T-helper 2 cell (primary cell): Measurements from ENCODE around the gene CLASP1.
"Not testable (repeated sequence)": the region's sequence is repeated elsewhere in the genome, so short reads cannot be mapped to it uniquely, and the experiment has no call there.

ENCODE experiments used
- DNase-seq, 5 experiments: peaks; one replicate each; pipeline versions ENCODE4 v3.0.0 to v3.0.0-alpha.2; 2012 to 2022

The CLASP1 gene

GRCh38 chr2:121471532-121472469 lies 177.5 kb downstream of the CLASP1 start:
- no peak for DNase-seq

- DNase-seq = no peak
Observed at GRCh38 chr2:121470917-121471316, 178.3 kb downstream of the CLASP1 start.

GRCh38 chr2:121469356-121469755 lies 179.9 kb downstream of the CLASP1 start:
- no peak for DNase-seq

DNA sequence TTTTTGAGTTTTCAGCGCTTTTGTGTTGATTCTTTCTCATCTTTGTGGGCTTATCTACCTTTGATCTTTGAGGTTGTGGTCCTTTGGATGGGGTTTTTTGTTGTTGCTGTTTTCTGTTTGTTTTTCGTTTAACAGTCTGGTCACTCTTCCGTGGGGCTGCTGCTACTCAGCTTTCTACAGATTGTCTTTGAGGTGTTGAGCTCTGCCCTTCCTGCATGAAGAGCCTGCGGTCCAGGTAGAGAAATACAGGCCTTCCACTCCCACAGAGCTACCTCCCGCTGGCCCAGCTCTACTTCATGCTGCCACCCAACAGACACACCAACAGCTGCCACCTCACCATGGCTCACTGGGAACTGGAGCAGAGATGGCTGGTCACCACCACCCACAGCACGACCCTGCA lies 180.3 kb downstream of the CLASP1 start:
- DNase-seq = peak in 1 of 5 experiments; percentile 2

DNA sequence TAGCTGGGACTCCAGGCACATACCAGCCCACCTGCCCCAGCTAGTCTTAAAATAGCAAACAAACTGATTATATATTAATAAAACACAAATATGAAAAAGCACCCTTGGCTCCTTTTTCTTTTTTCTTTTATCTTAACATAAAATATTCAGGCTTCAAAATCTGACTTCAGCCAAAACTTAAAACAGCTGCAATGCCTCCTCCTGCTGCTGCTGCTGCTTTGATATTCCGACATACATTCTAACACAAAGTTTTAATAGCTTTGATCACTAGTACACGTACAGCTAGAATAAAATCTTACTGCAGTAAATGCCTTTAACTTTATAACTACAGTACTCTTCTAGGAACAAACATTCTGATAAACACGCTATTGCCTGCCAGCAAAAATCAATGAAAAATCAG lies 190.0 kb downstream of the CLASP1 start:
- no peak for DNase-seq

DNA sequence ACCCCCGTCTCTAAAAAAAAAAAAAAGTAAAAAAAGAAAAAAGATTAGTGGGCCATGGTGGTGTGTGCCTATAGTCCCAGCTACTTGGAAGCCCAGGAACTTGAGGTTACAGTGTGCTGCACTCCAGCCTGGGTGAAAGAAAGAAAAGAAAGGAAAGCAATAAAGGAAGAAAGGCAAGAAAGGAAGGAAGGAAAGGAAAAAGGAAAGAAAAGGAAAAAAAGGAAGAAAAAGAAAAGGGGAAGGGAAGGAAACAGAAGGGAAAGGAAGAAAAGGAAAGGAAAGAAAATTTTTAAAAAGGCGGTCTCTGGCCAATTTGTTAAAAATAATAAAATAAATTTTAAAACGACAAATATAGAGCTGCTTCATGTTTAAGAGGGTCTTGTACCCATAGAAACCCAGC lies 192.9 kb downstream of the CLASP1 start:
- no peak for DNase-seq

DNA sequence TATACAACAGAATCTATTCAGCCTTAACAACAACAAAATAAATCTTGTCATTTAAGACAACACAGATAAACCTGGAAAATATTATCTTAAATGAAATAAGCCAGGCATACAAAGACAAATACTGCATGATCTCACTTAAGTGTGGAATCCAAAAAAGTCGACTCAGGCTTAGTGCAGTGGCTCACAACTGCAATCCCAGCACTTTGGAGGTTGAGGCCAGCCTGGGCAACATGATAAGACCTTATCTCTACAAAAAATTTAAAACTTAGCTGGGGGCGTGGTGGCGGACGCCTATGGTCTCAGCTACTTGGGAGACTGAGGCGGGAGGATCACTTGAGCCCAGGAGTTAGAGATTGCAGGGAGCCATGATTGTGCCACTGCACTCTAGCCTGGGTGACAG lies 193.8 kb downstream of the CLASP1 start:
- DNase-seq = no peak

DNA sequence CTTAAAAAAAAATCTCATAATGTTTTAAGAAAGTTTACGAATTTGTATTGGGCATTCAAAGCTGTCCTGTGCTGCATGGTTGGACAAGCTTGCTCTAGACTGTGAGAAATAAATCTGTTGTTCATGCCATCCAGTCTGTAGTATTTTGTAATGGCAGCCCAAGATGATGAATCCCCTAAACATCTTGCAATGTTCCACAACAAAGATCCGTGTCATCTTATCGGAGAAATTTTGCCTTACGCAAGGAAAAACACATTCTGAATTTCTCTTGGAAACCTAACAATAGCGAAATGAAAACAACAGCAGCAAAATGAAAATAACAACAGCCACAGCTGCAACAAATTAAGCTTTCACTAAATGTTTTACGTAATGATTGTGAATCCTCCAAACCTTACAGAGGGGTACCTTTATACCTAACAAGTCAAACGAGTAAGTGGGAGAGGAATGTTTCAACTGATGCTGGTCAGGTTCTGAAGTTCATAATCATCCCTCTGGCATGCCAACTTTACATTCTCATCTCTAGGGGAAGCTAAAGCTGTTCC lies 194.6 kb downstream of the CLASP1 start:
- DNase-seq = no peak

DNA sequence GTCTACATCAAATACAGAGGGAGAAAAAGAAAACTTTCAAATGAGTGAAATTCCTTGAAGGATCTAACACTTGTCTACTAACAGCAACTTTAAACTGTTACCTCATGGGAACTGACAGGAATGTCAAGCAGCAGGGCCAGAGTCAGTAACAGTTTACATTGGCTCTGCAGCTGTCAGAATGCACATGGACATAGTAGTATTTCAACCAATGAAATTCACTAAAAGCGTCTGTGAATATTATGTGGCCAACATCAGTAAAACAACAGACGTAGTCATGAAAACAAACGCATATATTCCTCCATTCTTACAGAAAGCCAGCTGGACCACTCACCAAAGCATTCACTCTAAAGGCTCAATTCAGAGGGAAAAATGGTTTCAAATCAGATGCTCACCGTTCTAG lies 197.9 kb downstream of the CLASP1 start:
- DNase-seq = no peak

- no peak for DNase-seq
Observed at GRCh38 chr2:121450301-121450700, 199.0 kb downstream of the CLASP1 start.

GRCh38 chr2:121446647-121447241 lies 202.5 kb downstream of the CLASP1 start:
- no peak for DNase-seq

DNA sequence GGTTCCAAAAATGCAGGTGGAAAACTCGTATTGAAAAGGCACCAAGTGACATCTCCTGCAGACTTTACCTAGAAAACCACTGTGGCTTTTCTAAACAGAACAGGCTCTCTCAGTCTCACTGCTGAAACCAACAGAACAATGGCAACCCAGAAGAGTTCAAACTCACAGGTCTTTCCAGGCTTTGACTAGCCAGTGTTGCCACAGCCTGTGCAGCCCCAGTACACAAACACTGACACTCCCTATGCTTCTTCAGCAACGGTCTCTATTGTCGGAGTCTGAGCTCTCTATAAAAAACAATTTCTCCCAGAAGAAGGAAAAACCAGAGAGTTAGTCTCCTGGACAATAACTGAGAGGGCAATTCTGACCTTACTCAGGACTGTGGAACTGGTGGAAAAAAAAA lies 206.4 kb downstream of the CLASP1 start:
- no peak for DNase-seq

DNA sequence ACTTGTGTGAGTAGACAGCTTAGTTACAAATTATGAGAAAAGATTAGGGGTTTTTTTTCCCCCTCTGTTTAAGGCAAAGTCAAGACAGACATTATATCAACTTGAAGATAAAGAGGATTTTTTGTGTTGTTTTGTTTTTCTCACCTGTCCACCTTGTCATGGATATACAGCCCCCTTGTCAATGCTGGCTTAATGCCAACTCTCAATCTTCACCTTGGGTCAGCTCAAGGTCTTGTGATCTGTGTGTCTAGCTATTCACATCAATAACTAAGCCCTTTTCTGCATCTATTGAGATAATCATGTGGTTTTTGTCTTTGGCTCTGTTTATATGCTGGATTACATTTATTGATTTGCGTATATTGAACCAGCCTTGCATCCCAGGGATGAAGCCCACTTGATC lies 211.0 kb downstream of the CLASP1 start:
- DNase-seq = not testable (repeated sequence)

- DNase-seq = no peak
Observed at GRCh38 chr2:121436918-121437317, 212.3 kb downstream of the CLASP1 start.

GRCh38 chr2:121435790-121436189 lies 213.5 kb downstream of the CLASP1 start:
- no peak for DNase-seq

DNA sequence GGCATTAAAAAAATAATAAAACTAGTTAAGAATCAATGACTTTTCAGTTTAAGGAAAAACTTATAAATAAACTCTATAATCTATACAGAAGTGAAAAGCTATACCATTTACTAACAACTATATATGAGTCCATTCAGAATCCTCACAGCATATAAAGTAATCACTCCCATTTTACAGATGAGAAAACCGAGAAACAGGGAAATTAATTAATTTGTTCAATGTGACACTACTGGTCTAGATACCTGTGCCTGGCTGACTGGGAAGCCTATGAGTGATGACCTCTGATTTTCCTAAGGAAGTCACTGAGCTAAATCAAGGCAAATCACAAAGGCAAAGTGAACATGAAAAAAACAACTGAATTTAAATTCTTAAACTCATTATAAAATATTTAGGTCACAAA lies 218.0 kb downstream of the CLASP1 start:
- DNase-seq = no peak

GRCh38 chr2:121429927-121430520 lies 219.2 kb downstream of the CLASP1 start:
- DNase-seq = no peak

GRCh38 chr2:121429119-121429903 lies 220.0 kb downstream of the CLASP1 start:
- DNase-seq = no peak

GRCh38 chr2:121427187-121427689 lies 222.0 kb downstream of the CLASP1 start:
- DNase-seq = no peak

- DNase-seq = no peak
Observed at GRCh38 chr2:121420486-121420885, 228.8 kb downstream of the CLASP1 start.

DNA sequence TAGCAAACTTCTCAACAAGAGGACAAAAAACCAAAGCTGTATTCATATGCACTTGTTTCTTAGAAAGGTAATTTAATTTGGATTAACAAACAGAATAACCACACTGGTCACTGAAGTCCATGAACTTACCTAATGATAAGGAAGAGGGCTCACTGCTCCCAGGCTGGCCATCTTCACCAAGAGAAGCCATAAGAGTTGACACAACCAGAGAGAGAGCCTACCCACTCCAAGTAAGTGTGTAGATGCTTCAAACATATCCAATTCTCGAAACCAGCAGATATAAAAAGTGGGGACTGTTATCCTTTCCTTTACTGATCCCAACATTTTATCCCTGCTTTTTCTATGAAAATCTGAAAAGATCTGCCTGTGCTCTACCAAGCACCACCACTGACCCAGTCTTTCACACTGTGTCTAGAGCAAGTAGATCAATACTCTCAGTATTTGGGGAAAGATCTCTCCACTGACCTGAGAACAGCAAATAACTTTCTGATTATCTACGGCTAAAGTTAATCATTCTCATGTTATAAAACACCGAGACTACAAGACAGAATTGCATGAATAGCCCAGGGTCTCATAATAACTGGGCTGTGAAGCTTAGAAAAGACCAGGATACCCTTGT lies 230.1 kb downstream of the CLASP1 start:
- no peak for DNase-seq

- DNase-seq = no peak
Observed at GRCh38 chr2:121418494-121419058, 230.7 kb downstream of the CLASP1 start.
